AG08395 (cell line): Measurements from ENCODE around the gene OPRM1.

ENCODE experiments used
- DNase-seq: peaks from one replicate; pipeline ENCODE4 v3.0.0; 2012; ENCODE audit warnings: mixed read lengths, low spot score

The OPRM1 gene

DNA sequence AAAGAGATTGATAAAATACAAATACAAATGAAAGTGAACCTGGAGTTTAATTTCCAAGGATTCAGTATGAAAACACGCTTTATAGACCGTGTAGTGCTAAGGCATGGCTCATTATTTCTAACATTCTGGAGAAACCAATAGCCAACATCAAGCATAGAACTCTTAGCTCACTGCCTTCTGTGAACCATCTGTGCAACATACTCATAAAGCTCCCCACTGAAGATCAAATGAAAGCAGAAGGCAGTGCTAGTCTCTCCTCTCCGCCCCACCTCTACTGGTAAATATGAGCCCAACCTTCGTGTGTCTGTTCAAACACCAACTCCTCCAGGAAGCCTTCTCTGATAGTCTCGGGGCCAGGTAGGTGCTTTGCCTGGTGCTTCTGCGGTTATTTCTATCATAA, 163.9 kb downstream of the OPRM1 start:
- DNase-seq, result no peak

DNA sequence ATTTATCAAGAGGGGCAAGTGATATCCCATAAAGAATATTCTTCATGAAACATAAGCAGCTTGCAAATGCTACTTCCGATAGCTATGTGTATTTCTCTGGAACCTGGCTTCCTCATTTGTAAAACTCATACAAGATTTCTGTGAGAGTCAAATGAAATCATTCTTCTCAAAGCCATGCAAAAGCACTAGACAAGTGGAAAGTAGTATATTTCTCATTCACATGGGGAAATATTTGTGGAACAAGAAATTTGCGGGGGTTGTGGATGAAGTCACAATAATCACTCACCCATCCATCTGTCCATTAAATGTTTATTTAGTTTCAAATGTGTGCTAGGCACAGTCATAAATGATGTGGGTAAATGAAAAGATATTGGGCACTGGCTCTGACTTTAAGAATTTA, 167.1 kb downstream of the OPRM1 start:
- DNase-seq, result no peak

DNA sequence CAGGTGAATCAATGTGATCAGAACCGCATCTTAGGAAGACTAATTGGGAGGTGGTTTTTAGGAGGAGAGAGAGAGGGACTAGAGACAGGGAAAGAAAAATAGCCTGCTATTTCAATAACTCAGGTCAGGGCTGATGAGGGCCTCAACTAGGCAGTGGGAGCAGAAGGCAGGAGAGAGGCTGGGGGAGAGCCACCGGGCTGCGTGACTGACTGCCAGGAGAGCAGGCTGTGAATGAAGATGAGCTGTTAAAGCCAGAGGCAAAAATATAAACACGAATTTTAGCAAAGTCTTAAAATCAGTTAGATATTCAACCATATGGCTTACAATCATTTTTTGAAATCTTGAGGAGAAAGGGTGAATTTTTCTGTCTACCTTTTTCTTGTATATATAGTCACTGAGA, 168.0 kb downstream of the OPRM1 start:
- no peak for DNase-seq

DNA sequence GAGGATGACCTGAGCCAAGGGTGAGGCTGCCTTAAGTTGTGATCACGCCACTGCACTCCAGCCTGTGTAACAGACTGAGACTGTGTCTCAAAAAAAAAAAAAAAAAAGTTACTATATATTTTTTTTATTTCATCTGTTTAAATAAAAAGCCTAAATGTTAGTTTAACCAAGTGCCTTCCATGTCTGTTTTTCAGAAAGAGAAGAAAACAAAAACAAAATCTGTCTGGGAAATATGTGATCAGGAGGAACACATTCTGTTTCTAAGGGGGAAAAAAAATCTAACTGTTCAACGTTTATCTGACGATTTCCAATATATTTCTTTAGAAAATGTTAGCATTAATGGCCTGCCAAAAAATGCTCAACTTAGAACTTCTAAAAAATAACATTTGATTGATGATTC, 170.5 kb downstream of the OPRM1 start:
- no peak for DNase-seq

DNA sequence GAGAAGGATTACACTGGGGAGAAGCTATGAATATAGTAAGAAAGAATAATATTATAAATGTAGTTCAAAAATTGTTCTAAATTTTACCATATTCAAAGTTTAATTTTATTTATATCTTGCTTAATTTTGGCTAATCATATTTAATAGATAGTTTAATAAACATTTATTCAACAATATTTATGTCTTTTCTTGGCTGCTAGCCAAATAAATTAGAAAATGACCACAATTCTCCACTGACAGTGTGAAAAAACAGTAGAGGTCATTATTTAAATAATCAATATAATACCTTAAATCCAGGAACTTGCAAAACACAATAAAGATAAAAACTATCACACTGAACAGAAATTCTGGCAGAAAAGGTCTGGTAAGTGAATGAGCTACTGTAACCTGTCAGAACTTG, 171.6 kb downstream of the OPRM1 start:
- no peak for DNase-seq

DNA sequence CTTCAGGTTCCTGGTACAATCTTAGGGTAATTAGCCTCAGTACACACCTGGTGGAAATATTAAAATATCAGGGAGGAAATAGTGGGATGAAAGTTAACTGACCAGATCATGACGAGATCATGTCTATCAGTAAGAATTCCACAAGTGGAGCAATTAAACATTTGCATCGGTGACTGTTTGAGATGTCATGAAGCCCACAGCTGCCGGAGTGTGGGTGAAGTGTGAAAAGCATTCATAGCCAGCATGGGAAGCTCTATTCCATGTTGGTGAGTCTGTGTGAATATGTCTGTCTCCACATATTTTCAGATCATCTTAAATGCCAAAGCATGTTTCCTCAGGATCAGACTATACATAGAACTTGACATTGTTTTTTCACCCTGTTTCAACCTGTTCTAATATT, 174.7 kb downstream of the OPRM1 start:
- no peak for DNase-seq

DNA sequence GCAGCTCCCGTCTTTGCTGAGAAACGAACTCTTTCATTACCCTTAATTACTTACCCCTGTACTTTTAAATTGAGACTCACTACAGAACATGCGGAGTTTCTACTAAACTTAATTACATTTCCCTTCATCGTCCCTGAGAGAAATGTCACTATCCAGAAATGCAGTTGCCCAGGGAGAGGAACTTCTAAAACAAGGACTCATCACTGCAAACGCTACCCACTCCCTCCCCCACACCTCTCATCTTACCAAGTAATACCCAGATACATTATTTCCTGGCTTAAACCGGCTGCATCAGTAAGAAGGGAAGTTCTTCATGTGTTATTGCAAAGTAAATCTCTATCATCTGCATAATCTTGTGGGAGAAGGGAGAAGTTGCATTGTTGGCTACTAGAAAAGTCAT, 179.3 kb downstream of the OPRM1 start:
- no peak for DNase-seq

DNA sequence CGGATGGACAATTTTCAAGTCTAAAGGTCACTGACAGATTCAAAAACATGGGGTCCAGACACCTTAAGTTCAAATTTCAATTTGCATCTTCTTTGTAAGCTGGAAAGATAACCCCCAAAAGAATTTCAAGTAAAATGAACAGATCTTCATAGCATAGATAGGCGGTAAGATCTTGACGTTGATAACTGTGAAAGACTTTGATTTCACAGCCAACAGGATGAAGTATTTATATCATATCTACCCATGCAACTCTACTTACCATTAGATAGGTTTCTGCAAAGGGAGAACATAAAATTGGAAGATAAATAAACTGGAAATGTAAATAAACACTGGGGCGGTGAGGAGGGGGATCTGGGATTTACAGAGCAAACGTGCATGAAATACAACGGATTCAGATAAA, 179.7 kb downstream of the OPRM1 start:
- DNase-seq, result no peak

DNA sequence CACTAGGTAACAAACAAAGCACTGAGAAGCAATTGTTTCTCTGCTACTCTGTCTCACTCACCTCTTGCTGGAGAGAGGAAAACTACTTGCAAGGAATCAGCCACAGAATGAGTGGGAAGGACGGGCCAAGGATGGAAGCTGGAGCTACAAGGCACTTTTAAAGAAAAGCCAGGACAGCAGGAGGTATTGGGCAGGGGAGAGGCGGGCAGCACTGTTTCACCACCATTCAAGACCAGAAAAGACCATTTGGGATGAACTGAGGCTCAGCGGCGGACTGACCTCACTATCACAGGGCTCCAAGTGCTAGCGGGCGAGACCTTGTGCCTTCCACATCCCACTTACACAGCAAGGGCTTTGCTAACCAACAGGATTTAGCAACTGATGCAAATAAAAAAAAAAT, 180.2 kb downstream of the OPRM1 start:
- DNase-seq, result no peak

DNA sequence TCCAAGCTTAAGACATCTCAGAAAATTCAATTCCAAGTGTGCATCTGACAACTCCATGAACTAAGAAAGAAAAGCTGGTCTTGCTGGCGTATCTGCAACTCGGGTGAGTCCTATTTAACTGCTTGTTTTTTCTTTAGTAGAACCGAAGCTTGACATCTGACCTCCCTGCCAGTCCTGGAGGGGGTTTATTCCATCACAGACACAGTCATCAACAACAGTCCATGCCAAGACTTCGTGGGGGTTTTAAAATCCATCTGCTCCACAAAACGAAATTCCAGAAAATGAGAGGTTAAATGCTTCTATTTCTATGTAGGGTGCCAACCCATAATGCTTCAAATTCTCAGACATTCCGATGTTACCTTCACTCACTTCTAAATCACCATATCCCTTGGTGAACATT, 183.7 kb downstream of the OPRM1 start:
- DNase-seq, result no peak

DNA sequence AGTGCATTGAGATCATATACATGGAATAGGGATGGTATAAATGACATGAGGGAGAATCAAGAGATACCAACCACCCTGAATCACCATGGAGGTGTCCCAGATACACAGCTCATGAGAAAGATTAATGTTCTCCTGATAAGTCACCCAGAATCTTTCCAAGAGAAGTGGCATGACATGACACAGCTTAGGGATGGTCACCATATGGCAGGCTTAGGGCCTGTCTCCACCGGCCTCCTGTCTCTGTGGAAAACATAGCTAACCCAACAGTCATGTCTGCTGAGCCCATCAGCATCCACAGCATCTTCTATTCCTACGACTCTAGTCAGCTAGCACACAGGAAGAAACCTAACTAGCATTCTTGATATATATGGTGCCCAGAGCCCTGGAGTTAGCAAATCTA, 184.3 kb downstream of the OPRM1 start:
- DNase-seq, result peak; percentile 14

DNA sequence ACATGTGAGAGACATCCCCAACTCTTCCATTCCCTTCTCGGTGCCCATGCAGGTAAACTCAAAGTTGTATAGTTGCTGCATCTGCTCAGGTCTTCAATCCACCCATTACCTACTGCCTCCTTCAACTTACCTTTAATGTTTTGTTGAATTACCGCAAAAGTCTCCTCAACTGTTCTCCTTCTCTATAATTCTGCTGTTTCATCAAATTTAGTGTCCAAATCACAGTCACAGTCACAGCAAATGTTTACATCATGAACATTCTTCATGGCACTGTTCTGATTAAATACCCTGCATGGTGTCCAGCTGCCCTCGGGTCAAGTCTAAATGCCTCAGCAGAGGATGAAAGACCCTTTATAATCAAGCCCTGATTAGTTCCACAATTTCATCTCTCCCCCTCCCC, 187.4 kb downstream of the OPRM1 start:
- no peak for DNase-seq

DNA sequence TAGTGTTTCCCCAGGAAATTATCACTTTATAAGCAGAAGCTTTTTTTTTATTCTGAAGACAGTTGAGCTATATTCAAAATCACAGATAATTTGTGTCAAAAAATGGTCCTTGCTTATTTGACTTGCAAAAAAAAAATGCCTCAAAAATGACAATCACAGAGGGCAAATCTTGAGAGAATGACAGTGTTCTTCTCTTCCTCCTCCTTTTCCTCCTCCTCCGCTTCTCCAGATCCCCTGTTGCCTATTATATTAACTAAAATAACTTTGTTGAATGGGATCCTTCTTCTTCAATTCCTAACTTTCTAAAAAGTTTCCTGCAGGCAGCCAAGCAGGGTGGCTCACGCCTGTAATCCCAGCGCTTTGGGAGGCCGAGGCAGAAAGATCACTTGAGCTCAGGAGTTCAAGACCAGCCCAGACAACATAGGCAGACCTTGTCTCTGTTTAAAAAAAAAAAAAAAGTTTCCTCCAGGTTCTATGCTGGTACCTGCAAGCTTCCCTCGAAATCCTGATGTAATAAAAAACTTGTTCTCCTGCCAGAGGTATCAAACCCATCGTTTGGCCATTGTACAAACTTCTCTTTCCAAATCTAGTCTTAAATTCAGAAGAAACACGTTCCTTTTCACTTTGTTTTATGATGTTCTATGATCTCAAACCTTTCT, 189.0 kb downstream of the OPRM1 start:
- DNase-seq, result no peak

DNA sequence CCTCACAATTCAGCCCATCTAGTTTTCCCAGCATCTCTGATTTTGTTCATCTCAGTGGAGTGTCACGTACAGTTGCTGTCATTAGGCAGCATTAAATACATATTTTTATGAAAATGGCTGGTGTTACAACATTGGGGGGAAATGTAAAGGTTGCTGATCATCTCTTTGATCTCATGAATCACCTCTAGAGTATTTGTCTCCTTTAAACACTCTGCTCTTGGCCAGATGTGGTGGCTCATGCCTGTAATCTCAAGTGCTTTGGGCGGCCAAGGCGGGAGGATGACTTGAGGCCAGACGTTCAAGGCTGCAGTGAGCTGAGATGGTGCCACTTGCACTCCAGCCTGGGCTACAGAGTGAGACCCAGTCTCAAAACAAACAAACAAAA, 189.5 kb downstream of the OPRM1 start:
- DNase-seq, result no peak

DNA sequence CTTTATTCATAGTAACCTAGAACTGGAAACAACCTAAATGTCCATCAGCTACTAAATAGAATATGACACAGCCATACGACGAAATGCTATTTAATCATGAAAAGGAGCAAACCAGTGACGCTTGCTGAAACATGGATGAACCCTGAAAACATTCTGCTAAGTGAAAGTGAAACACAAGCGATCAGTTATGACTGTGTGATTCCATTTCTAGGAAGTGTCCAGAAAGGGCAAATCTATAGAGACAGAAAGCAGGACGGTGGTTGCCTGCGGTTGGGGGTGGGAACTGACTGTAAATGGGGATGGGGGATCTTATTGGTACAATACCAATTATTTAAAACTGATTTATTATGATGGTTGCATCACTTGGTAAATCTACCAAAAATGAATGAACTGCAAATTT, 190.7 kb downstream of the OPRM1 start:
- DNase-seq, result no peak

DNA sequence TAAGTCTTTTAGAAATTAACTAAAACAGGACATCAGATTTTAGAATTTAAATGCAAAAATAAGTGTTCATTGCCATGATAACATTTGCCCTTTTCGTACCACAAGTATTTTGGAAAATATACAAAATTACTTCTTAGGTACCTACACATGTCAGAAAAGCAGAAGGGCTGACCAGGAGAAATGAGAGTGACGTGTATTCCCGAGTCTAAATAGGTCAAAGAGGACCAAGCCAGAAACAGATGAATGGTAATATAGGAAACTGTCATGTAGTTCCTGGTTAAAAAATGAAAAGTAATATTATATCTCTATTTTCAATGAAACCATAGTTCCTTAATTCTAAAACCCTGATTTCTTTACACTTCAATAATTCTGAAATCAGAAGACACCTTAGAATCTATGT, 191.4 kb downstream of the OPRM1 start:
- no peak for DNase-seq

DNA sequence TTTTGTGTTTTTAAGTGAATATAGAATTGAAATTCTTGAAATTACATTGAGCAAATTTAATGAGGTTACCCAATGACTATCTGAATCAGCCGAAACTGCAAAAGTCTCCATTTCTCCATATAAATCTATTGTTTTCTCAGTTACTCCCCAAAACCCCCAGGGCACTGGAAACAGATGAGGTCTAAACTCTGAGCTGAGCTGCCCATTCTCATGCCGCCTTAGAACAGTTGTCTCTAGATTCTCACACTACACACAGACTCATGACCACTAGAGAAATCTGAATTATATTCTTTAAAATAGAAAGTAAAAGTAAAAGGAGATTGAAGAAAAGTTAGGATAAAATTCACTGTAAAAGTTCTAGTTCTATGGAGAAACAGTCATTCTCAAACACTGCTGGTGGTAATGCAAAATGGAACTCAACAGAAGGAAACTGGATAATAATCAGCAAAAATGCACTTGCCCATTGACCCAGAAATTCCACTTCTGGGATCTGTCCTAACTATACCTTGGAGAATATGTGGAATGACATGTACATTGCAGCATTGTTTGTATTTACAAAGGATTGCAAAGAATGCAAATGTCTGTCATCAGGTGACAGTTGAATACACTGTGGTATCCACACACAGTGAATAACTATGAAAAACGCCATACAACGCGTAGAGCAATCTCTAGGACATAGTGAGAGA, 192.0 kb downstream of the OPRM1 start:
- no peak for DNase-seq

DNA sequence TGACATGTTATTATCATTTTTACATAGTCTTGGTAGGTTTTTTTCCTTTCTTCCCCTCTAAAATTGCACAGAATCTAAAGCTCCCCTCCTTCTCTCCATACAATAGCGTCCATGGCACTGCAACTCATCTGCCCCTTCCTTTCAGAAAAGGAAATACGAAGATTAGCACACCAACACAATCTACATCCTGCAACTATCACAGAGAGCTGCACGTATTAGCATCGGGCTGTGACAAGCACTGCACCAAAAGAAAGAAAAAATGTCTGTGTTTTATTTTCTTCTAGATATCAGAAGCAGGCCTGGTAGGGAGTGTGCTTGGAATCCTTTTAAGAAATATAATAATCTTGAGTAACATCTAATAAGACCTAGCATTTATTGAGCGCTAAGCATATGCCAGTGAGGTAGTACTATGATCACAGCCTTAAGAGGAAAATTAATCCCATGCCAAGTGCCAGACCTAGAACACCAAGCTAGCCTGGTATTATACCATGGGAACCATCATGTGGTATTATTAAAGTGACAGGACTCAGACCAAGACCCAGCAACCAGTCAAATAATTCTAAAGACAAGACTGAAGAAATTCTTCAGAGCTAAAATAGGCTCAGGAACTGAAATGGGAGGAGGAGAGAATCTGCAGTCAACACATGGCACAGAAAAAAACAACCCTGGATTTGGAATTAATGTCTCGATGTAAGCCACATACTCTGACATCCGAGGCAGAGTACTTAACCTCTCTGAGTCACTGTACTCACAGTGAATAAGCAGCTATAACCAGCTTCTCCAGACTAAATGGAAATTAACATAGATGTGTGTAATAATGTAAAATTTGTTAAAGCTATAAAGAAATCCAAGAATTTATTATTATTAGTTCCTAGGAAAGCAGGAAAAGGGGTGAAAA, 193.2 kb downstream of the OPRM1 start:
- DNase-seq, result peak; percentile 11

DNA sequence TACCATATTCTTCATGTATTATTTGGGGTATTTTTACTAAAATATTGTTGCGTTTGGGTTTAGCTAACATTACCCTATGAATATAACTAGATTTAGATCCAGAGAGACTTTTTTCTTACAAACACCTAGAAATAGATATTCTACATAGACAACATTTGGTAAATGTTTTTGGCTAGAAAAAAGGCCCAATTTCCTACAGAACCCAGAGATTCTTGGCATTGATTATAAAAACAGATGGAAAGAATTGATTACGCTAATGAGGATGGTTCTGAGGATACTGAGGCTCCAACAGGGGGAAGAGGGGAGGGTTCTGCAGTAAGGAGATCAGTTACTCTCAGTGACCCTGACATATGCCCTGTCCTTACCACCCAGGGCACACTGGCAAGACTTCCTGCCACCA, 194.3 kb downstream of the OPRM1 start:
- no peak for DNase-seq

DNA sequence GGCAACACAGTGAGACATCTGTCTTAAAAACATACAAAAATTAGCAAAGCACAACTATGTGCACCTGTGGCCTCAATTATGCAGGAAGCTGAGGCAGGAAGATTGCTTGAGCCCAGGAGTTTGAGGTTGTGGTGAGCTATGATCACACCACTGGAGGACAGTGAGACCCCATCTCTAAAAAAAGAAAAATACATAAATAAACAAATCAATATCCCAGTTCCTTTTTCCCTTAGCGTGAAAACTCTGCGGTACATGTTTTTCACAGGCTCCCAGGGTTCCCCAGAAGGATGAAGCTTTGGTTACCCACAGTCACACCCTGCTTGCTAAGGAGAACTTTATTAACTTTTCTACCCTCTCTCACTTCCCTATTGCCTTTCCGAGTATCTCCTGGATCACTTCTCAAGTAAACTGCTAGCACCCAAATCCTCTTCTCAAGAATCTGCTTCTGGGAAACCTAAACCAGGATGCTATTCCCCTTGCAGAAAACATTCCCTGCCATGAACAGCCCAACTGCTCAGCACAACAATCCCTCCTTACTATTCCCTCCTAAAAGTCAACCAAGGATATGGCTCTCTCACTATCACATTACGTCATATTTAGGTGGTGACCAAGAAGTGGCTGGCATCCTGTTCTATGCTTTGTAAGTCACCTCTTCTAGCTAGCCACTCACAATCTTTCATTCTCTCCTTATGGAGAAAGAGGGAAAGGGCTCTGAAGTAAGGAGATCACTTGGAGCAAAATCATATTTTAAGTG, 195.2 kb downstream of the OPRM1 start:
- DNase-seq, result no peak

DNA sequence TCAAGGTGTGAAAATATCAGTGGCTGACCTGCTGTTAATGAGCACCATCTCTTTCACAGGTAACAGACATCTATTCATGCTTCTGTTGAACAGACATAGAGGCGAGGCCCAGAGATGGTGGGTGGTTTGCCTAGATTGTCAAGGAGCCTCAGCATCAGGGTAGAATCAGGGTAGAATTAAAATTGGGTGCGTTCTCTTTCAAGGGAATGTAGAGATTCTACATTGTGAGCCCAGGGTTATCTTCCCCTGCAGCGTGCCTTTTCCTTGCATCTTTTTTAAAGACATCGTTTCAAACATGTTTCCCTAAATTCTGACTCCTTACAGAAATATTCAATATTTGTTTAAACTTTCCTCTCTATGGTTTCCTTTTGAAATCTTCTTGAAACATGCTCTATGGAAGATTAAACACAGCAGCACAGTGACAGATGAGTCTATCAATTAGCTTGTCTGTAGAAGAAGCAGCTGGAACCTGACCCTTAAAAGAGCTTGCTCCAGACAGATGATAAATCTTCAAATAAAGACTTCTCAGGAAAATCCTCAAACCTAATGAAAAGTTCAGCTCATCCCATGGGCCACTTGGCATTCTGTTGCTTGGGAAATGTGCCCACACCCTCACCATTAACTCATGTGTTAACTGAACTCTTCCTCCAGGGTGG, 197.7 kb downstream of the OPRM1 start:
- DNase-seq, result no peak

DNA sequence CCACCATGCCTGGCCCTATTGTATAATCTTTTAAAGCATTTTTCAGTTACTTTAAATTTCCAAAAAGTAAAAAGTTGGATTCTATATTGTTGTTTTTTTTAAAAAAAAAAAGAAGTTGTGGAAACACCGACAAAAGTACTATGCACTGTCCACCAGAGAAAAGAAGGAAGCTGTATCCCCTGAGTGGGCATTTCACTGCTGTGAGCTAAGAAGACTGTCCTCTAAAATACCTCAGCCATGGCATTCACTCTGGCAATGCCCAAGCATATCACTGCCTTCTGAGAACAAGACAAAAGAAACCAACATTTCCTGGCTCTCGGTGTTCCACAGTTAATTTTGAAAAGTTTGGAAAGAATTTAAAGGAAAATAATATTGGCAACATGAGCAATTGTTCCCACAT, 199.8 kb downstream of the OPRM1 start:
- no peak for DNase-seq
